Right ventricle myocardium superior (tissue), 1 donor: ENCODE results near the gene MVB12B. TPM values are rescaled to one million over a fixed set of nuclear protein-coding genes. Genes with fewer than 3 reads are reported as not detected.

Experiments
- ATAC-seq: fragments of 200-7000 bp; cut with Tn5 transposase; one replicate; pipeline ENCODE4 v1.9.1; 2020; ENCODE audit warnings: mild to moderate bottlenecking; ENCODE audit not compliant: poor library complexity
- DNase-seq: peaks from one replicate; pipeline ENCODE4 v3.0.0-alpha.2; 2020
- intact Hi-C: fragments of 100-400 bp; cut with DNase I; formaldehyde crosslinking; loops from one replicate; pipeline ENCODE4 v1.11.2; 2022
- total RNA-seq: library from RNA; stranded (reverse); fragmentation: NEBNext Ultra II Directional; extraction: Animal tissue kit (Norgen Biotek cat#: 25700); gene quantifications from one replicate; pipeline ENCODE4 v1.2.1, GENCODE V29; 2021
- donor health status: DM: no; HTN: yes; CAD: no; lungs with severe emphysema.

Gene MVB12B
- total RNA-seq, 1 donor from 2014 or later: 11.5 TPM

DNA sequence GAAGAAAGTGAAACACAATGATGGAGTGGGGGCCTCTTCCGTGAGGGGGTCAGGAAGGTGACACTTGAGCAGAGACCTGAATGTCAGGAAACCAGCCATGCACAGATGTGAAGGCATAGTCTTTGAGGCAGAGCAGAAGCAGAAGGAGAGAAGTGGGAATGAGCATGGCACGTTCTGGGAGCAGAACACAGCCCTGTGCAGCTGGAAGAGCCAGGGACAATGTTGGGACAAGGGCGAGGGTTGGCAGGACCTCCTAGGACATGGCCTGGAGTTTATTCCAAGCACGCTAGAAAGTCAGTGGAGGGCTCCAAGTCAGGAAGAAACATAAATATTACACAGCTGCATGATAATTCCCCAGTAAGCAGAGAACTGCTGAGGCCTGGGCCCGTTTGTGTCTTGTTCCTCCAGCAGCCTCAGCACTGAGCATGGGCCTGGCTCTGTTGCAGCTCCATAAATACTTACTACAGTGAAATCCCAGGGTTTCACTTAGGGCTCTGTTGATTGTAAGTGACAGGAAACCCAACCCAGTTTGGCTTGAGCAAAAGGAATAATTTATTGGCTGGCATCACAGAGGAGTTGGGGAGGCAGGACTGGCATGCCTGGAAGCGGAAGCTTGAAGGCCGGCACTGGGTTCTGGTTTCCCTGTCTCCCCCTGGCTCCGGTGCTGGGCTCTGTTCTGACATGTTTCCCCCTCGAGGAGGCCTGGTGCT lies 66.2 kb downstream of the MVB12B start:
- DNase-seq: no peak
- peak; percentile 63 for ATAC-seq
- intact Hi-C loops: no loop called here

DNA sequence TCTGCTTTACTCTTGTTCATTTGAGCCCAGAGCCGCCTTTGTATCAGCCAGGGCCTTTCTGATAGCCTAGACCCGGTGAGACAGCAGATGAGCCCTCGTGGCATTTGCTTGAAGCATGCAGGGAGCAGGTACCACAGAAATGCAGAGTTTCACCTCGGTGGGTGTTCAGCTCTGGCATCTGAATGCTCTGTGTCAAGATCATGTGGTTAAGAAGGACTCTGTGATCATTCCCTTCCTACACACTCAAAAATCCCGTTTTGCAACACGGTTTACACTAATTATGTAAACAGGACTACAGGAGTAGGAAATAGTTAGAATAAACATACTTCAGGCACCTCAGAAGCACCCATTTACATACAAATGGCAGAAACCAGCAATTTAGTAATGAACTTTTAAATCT lies 67.2 kb downstream of the MVB12B start:
- intact Hi-C loops: no loop called here
- ATAC-seq: no peak

DNA sequence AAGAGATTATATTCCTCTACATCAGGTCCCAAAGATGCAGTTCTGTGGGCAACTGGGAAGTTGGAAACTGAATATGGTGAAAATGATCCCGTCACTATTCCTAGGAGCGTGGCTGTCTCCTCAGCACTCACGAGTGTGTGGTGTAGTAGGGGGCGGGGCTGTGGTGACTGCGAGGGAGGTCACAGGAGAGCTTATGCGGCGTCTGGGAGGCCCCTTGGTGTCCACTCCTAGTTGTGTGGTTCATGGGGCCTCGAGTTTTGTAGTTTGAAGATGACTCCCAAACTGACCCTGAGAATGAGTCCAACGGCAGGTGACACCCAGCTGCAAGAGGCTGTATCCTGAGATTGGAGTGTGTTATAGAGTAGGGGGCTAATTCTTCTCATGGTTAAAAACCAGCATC lies 68.2 kb downstream of the MVB12B start:
- intact Hi-C loops: loop anchor here (5.0 kb wide), 2 partner anchors 78 to 93 kb away; no protein-coding TSS in a partner anchor
- ATAC-seq (no peak), DNase-seq (no peak)

More for the DNA sequence above, 67.2 kb downstream of the MVB12B start:
- no peak for DNase-seq

DNA sequence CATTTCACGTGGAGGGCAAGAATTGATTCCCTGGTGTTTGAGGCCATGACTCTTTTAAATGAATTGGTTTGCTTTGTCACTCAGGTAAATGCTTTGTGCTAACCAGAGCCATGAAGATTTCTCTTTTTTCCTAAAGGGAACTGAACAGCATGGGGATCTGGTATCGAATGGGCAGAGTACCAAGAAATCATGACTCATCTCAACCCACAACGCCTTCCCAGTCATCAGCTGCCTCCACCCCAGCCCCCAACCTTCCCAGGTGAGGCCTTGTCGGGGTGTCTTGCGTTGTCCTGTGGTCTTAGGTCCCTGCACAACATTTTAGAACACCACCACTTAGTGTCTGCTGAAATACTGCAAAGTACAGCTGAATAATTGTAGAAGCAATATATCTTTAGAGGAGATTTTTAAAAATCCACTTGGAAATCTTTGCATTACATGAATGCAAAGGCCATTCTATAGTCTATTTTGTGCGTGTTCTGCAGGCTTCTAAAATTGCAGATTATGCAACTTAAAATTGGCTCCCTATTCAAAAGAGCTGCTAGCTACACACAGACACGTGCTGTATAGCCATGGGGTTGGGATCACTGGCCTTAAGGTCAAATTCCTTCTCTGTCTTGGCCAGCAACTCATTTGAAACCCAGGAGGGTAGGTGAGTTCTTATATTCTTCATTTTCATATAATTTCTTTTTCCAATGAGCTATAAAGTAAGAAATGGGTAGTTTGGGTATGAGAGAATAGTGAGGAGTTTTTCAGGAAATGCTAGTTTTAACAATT lies 69.0 kb downstream of the MVB12B start:
- DNase-seq: no peak
- ATAC-seq: no peak
- intact Hi-C loops: loop anchor here (5.0 kb wide), 2 partner anchors 78 to 93 kb away; no protein-coding TSS in a partner anchor

DNA sequence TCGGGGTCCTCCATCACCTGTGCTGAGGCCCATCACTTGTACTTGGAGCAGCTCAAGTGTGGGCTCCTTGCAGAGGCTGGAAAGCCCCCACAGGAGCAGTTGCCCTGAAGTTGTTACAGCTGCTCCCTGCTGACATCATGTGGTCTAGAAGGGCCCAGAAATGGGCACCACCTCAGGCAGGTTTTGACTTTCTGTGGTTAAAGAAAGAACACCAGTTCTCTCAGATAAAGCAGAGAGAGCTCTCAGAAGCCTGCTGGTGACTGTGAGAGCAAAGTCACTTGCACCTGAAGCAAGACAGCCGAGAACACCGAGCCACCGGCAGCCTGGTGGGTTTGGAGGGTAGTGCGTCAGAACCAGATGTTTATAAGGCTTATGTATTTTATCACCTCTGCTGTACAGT lies 70.4 kb downstream of the MVB12B start:
- ATAC-seq: no peak
- DNase-seq: no peak

DNA sequence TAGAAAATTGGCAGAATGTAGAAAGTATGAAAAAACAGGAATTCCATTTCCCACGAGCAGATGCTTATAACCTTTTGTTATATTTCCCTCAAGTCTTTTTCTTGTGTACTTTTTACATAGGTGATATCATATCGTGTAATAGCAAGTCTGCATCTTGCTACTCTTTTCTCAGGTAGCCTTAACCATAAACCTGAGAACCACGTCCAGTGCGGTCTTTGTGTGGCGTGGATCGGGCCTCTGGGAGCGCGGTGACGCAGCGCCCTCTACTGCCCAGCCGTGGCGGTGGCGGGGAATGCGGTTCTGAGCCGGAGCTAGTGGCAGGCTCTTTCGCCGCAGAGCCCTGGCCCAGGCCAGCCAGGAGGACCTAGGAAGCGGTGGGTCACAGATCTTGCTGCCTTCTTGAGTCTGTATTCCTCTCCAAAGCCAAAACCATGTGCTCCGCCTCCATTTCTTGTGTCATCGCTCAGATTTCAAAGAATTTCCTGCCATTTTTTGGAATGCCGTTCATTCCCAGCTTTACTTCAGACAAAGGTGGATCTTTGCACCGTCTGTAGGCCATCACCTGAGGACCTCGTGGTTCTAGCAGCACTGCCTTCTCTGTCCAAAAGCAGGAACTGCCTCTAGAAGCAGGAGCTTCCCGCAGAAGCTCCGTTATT lies 71.9 kb downstream of the MVB12B start:
- DNase-seq: peak; percentile 90
- intact Hi-C loops: loop anchor here (5.0 kb wide), 2 partner anchors 81 to 96 kb away; no protein-coding TSS in a partner anchor
- peak; percentile 95 for ATAC-seq

More for the DNA sequence above, 70.4 kb downstream of the MVB12B start:
- intact Hi-C loops: loop anchor here (5.0 kb wide), 2 partner anchors 80 to 95 kb away; no protein-coding TSS in a partner anchor

DNA sequence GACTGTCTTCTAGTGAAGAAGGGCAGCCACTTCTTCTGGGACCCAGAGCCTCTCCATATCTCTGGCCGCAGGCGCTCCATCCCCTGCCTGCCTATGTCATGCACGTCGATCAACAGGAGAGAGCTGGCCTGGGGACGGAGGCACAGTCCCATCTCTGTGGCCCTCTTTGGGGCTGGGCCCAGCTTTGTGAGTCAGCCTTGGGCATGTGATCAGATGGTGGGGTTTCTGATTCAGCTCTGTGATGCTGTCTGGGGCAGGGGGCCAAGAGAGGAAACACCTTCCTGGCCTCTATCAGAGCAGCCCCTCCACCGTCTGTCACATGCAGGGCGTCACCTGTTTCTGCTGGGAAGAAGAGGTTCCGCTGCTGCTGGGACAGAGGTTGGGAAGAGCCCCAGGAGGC lies 72.6 kb downstream of the MVB12B start:
- intact Hi-C loops: loop anchor here (5.0 kb wide), 2 partner anchors 82 to 97 kb away; no protein-coding TSS in a partner anchor
- no peak for DNase-seq

DNA sequence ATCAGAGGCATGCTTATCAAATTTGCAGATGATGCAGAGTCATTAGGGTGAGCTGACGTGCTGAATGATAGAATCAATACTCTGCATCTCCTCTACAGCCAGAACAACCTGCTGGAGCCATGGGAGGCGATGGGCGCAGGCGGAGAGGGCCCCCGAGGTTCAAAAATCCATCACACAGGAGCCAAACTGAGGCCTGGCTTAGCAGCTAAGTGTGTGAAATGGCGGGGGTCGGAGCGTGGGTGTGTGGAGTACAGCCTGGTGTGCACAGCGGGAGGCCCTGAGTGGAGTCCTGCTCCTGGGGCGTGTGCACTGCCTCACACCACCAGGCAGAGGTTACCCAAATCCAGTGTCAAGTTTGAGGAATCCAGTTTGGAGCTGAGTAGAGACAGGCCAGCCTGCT lies 73.2 kb downstream of the MVB12B start:
- ATAC-seq (no peak), DNase-seq (no peak)
- intact Hi-C loops: loop anchor here (5.0 kb wide), 2 partner anchors 82 to 97 kb away; no protein-coding TSS in a partner anchor

More for the DNA sequence above, 72.6 kb downstream of the MVB12B start:
- ATAC-seq: no peak

DNA sequence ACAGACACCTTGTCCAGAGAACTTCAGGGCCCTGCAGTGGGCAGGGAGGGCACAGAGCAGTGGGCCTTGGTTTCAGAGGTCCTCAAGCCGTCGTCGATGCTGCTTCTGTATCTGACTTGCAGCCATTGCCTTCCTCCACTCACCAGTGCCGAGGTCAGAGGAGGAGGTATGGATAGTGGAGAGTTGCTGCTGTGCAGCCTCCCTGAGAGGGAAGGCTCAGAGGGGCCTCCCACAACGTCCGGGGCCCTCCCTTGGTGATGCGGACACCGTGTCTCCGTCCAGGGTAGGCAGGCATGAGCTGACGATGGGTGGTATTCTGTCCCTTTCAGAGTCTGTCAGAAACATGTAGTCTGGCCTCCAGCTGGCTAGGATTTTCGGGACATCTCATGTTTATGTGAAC lies 73.9 kb downstream of the MVB12B start:
- ATAC-seq (no peak), DNase-seq (no peak)
- intact Hi-C loops: no loop called here

DNA sequence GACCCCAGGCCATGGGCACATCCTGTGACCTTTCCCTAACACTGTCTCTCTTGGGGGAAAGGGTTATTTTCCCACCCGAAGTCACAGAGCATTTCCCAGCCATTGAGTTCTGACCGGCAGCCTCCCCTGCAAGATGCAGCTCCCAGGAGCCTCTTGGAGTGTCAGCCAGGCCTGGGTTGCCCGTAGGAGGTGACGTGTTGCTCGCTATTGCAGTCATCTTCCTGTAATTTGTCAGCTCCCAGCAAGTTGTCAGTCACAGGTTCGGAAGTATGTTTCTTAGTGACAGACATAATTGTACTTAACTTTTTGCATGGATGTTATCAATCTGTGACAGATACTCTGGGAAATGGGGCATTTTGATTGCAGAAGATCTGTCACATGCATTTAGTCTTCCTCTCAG lies 74.5 kb downstream of the MVB12B start:
- peak; percentile 14 for ATAC-seq
- intact Hi-C loops: no loop called here
- DNase-seq: no peak

DNA sequence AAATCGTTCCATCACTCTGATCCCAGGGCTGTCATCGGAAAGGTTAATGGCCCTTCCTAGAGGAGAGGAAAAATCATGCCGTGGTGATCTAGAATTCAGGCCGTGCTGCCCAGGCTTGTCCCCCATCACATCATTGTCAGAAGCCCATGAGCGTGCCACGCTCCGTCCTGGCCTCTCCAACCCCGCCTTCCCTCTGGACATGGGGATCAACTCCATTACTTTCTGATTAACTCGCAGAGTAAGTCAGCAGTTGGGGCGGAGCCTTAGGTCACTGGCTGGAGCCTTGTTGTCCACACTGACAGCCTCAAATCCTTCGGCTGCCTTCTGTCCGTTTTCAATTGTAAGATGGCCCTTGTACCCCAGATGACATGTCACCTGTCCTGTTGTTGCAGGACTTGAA lies 75.0 kb downstream of the MVB12B start:
- ATAC-seq (no peak), DNase-seq (no peak)
- intact Hi-C loops: no loop called here

DNA sequence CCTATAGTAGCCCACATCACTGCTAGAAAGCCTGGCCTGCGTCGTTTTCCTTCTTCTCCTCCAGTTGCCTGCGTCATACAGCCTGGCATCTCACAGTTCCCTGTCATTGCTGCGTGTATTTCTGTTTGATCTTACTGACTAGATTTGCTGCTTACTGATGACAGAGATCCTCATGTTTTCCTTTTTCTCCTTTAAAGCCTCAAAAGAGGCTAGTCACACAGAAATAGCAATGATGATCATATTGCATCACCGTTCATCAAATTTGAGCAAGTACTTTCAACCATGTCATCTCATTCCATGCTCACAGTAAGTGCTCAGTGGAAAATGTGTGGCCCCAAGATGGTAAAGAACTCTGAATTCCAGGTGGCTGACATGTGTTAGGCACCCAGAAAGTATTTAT lies 76.8 kb downstream of the MVB12B start:
- intact Hi-C loops: no loop called here
- no peak for ATAC-seq
- no peak for DNase-seq

DNA sequence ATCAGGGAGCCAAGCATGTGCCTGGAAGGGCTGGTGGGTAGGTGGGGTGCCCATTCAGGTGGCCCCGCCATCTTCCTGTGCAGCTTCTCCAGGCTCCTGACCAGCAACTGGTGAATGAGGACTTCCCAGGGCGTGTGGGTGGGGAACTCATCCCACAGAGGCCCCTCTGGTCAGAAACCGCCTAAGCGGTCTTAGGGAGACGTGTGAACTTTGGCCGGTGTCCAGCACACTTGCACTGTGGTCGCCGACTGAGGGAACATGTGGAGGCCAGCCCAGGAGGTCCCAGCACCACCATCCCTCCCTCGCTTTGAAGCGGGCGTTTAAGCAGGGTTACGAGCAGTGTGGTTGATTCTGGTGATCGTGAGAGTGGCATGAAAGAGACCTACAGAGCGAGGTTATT lies 77.8 kb downstream of the MVB12B start:
- no peak for ATAC-seq
- DNase-seq: no peak
- intact Hi-C loops: no loop called here

DNA sequence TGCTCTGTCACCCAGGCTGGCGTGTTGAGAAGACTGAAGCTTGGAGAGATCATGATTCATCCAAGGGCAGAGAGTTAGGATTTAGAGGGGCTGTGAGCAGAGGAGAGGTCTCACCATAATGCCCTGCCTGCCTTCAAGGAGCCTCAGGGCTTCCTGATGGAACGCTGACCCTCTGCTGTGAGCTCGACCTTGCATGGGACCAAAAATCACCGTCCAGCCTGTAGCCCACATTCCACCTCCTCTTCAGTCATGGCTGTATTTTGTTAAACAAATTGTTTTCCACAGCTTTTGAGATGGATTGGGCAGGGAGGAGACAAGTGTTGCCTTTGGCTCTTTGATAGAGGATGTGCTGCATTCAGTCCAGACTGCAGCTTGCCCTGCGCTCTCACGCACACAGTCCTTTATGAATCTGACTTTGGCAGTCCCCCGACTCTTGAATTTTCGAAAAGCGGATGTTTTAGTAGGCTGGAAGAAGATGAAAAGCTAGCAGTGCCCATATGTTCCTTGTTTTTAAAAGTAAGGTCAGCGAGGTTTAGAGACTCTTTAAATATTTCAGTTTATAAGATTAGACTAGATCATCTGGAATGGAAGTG lies 79.5 kb downstream of the MVB12B start:
- ATAC-seq (no peak), DNase-seq (no peak)
- intact Hi-C loops: no loop called here

DNA sequence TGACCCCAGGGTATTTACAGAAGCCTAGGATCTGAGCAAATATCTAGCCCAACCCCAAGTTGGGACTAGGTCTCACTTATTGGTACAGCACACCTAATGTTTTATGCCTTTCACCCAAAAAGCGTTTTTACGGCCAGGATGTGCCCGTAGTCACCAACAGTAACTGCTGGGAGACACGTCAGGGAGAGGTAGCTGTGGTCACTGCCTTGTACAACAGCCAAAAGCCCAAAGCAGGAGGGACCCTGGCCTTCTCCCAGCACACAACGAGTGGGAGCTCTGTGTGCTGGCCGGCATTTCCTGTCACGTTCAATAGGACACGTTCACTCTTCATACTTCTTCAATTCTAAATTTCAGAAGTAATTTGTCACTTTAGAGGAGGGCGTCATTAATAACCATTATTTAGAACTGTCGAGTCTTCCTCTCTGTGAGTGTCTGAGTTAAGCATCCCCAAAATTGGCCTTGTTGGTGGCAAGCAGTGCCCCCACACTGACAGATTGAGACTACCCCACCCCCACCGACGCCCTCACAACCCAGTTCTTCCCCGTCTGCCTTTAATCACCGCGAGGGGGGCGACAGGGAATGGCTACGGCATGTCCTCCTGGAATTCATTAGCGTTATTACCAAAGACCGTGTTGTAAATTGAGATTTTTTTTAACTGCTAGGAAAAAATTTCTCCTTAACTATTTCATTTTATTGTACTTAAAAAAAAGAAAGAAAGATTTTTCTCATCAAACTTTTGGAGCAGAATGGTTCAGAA lies 80.7 kb downstream of the MVB12B start:
- no peak for DNase-seq
- ATAC-seq: no peak
- intact Hi-C loops: no loop called here

DNA sequence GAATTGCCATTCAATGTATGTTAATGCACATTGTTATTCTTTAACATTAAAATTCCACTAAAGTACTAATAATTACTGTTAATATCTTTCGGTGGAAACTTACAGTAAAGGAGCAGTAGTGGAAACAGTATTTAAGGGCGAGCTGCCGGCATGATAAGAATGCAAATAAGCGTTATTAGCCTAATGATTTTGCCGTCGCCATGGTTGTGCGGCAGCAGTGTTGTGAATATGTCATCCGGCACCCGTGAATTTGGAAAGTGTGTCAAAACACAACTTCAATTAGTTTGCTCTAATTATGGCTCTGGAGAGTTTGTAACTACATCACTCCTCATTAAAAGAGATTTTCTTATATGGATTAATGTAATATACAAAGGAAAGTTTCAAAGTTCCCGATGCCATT lies 81.4 kb downstream of the MVB12B start:
- ATAC-seq: no peak
- intact Hi-C loops: no loop called here

DNA sequence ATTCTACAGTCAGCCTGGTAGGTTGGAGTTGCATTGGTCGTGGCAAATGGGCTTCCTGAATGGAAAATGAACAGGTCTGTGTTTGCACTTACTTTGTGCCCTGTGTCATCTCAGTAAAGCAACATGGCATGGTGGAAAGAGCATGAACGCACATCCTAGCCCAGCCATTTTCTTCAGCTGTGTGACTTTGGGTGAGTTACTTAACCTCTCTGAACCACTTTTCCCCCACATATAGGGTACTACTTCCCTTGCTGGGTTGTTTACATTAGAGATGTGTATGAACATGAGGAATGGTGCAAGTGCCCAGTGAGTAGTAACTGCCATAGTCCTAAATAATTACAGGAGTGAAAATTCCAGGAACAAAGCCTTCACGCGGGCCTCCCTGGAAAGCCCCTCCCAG lies 83.6 kb downstream of the MVB12B start:
- no peak for ATAC-seq
- no peak for DNase-seq
- intact Hi-C loops: no loop called here

More for the DNA sequence above, 81.4 kb downstream of the MVB12B start:
- DNase-seq: no peak

DNA sequence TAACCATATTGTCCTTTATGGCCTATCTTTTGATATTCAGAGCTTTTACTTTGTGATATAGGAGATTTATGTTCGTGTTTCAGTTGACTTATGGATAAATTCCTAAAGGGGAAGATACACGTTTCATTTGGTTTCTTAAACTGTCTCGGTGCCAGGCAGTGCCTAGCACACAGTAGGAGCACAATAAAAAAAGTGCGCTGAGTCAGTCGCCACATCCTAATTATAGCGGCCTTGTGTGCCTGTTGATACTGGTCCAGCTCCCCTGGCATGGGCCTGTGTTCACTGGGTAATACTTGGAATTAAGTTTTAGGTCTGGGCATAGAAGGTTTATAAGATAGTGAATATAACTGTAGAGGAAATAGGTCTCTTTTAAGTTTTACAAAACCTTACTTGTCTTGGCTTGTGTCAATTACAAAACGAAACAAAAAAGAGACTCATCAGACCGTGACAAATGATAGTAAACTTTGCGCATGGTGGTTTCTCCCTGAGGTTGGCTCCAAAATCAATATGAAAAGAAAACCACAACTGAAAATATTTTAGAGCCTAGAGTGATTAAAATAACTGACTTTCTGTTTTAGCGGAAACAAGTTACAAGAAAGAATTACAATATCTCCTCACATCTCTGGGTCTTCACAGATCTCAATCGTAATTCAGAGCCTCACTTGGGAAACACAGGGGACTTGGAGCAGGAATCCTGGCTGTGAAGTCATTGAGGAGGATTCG lies 84.8 kb downstream of the MVB12B start:
- intact Hi-C loops: no loop called here
- DNase-seq (no peak), ATAC-seq (no peak)
